Osteoblast (primary cell): ENCODE measurements around the gene IFNA8. TPM values are rescaled to one million over a fixed set of nuclear protein-coding genes. Genes with fewer than 3 reads are reported as not detected.

ENCODE experiments used
- DNase-seq: peaks from one replicate; pipeline ENCODE4 v3.0.0; 2011; ENCODE audit warnings: low spot score, mixed read lengths; ENCODE audit not compliant: insufficient read length; ENCODE audit errors: missing footprints
- H2AFZ ChIP-seq: 2 replicates; pipeline ENCODE4 v1.6.0; 2011; ENCODE audit warnings: mild to moderate bottlenecking, low read length
- H3K27ac ChIP-seq: 2 replicates; pipeline ENCODE4 v1.5.1; 2011; ENCODE audit warnings: mild to moderate bottlenecking, low read depth, low read length, moderate library complexity
- H3K27me3 ChIP-seq: 2 replicates; pipeline ENCODE4 v1.6.0; 2012; ENCODE audit warnings: mild to moderate bottlenecking, control low read depth, inconsistent platforms, low read length, moderate library complexity; ENCODE audit not compliant: insufficient read depth
- H3K36me3 ChIP-seq: 2 replicates; pipeline ENCODE4 v1.5.1; 2011; ENCODE audit warnings: mild to moderate bottlenecking, low read length, control low read depth, moderate library complexity; ENCODE audit not compliant: insufficient read depth
- H3K4me1 ChIP-seq: 2 replicates; pipeline ENCODE4 v1.5.1; 2011; ENCODE audit warnings: mild to moderate bottlenecking, low read length, control low read depth, moderate library complexity; ENCODE audit not compliant: insufficient read depth
- H3K4me2 ChIP-seq: 2 replicates; pipeline ENCODE4 v1.6.0; 2011; ENCODE audit warnings: mild to moderate bottlenecking, low read length; ENCODE audit not compliant: insufficient read depth
- H3K4me3 ChIP-seq: fragments of 200-600 bp; sonication (generic); 3 replicates; pipeline ENCODE4 v1.5.1; 2012; ENCODE audit warnings: mild to moderate bottlenecking, low read length, inconsistent platforms; ENCODE audit not compliant: insufficient read depth
- H3K79me2 ChIP-seq: 2 replicates; pipeline ENCODE4 v1.6.0; 2012; ENCODE audit warnings: mild to moderate bottlenecking, low read length, control low read depth, inconsistent platforms; ENCODE audit not compliant: insufficient read depth
- H3K9me3 ChIP-seq: 2 replicates; pipeline ENCODE4 v1.5.1; 2011; ENCODE audit warnings: low read depth, low read length, control low read depth
- H4K20me1 ChIP-seq: 2 replicates; pipeline ENCODE4 v1.6.0; 2012; ENCODE audit warnings: mild to moderate bottlenecking, low read length, control low read depth; ENCODE audit not compliant: insufficient read depth
- CTCF ChIP-seq: IDR thresholded peaks from 2 replicates; pipeline ENCODE4 v1.5.1; 2011; ENCODE audit warnings: mild to moderate bottlenecking, low read depth, low read length, moderate library complexity; ENCODE audit errors: extremely low read depth
- total RNA-seq: library from RNA; depleted of rRNA; stranded (reverse); fragments of >200 nt; gene quantifications from 2 replicates; pipeline ENCODE4 v1.2.3, GENCODE V29; 2012

IFNA8 gene
- total RNA-seq, 1 donor, result not detected

DNA sequence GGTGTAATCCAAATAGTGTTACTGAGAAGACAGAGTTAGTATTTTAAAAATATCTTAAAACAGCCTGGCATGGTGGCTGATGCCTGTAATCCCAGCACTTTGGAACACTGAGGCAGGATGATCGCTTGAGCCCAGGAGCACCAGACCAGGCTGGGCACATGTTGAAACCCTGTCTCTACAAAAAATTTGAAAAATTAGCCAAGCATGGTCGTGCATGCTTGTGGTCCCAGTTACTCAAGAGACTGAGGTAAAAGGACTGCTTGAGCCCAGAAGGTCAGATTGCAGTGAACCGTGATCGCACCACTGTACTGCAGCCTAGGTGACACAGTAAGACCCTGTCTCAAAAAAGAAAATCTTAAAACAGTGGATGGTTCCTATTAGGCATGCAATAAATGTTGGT, 43.8 kb downstream of the IFNA8 start:
- peaks cover 6% of the 10 kb centered on the region for H4K20me1 ChIP-seq
- no peaks in the 10 kb centered on the region for H3K27me3 ChIP-seq
- no peak overlapping the region for H3K4me3 ChIP-seq
- TF ChIP-seq CTCF, result no peak
- no peaks in the 10 kb centered on the region for H3K79me2 ChIP-seq
- no peak for DNase-seq
- no peaks in the 10 kb centered on the region for H3K9me3 ChIP-seq
- H2AFZ ChIP-seq, result no peak overlapping the region
- H3K27ac ChIP-seq, result no peak overlapping the region
- peaks cover 12% of the 10 kb centered on the region for H3K4me1 ChIP-seq
- H3K4me2 ChIP-seq, result no peak overlapping the region
- peaks cover 36% of the 10 kb centered on the region for H3K36me3 ChIP-seq

GRCh38 chr9:21454149-21454548, 45.2 kb downstream of the IFNA8 start:
- no peak for TF ChIP-seq CTCF
- no peak overlapping the region for H3K4me3 ChIP-seq
- peaks cover 36% of the 10 kb centered on the region for H3K36me3 ChIP-seq
- peak overlapping the region; percentile 24 for H3K4me2 ChIP-seq
- H3K27me3 ChIP-seq, result no peaks in the 10 kb centered on the region
- H3K79me2 ChIP-seq, result no peaks in the 10 kb centered on the region
- no peak overlapping the region for H2AFZ ChIP-seq
- peaks cover 12% of the 10 kb centered on the region for H3K4me1 ChIP-seq
- peaks cover 6% of the 10 kb centered on the region for H4K20me1 ChIP-seq
- H3K27ac ChIP-seq, result peak overlapping the region; percentile 14
- no peak for DNase-seq
- no peaks in the 10 kb centered on the region for H3K9me3 ChIP-seq

GRCh38 chr9:21455320-21455719, 46.4 kb downstream of the IFNA8 start:
- peak; percentile 57 for DNase-seq
- Histone ChIP-seq H3K36me3 (peaks cover 36% of the 10 kb centered on the region), H3K4me2 (no peak overlapping the region), H3K4me1 (peaks cover 12% of the 10 kb centered on the region), H4K20me1 (peaks cover 6% of the 10 kb centered on the region), H3K79me2 (no peaks in the 10 kb centered on the region), H3K27ac (no peak overlapping the region), H2AFZ (no peak overlapping the region), H3K27me3 (no peaks in the 10 kb centered on the region), H3K4me3 (no peak overlapping the region), H3K9me3 (no peaks in the 10 kb centered on the region)
- TF ChIP-seq CTCF, result peak; percentile 72

Other genes with a start within 250 kb of the IFNA8 start
- gene IFNA21, start 242.5 kb upstream of the IFNA8 start, total RNA-seq, result not detected in 2 replicates
- not detected in 2 replicates for gene IFNA4, start 221.5 kb upstream of the IFNA8 start, total RNA-seq
- gene IFNA7, start 206.9 kb upstream of the IFNA8 start, total RNA-seq, result not detected in 2 replicates
- not detected in 2 replicates for gene IFNA10, start 202.0 kb upstream of the IFNA8 start, total RNA-seq
- not detected in 2 replicates for gene IFNA16, start 191.8 kb upstream of the IFNA8 start, total RNA-seq
- not detected in 2 replicates for gene IFNA17, start 180.9 kb upstream of the IFNA8 start, total RNA-seq
- not detected in 2 replicates for gene IFNA14, start 169.1 kb upstream of the IFNA8 start, total RNA-seq
- gene IFNA5, start 103.8 kb upstream of the IFNA8 start, total RNA-seq, result not detected in 2 replicates
- 35.9 and 38.4 TPM in 2 replicates for gene KLHL9, start 73.7 kb upstream of the IFNA8 start, total RNA-seq
- gene IFNA6, start 58.2 kb upstream of the IFNA8 start, total RNA-seq, result not detected in 2 replicates
- not detected in 2 replicates for gene IFNA13, start 41.1 kb upstream of the IFNA8 start, total RNA-seq
- gene IFNA2, start 23.7 kb upstream of the IFNA8 start, total RNA-seq, result not detected in 2 replicates
- not detected in 2 replicates for gene IFNA1, start 31.3 kb downstream of the IFNA8 start, total RNA-seq
- 2.9 and 3.6 TPM in 2 replicates for gene IFNE, start 73.2 kb downstream of the IFNA8 start, total RNA-seq